Left renal cortex interstitium (tissue), 4 donors: ENCODE data around the gene ENPP5. TPM values are rescaled to one million over a fixed set of nuclear protein-coding genes. Genes with fewer than 3 reads are reported as not detected.

Source experiments
- DNase-seq, 4 donors: peaks; one replicate each; pipeline ENCODE4 v3.0.0-alpha.2; 2013; ENCODE audit warnings: low read depth in 4 of 4, low spot score in 2 of 4, missing footprints in 1 of 4
- polyA plus RNA-seq, 4 donors: library from polyadenylated mRNA; unstranded; fragments of 120-200 nt; gene quantifications; one replicate each; pipeline ENCODE4 v1.2.1, GENCODE V29; 2013; ENCODE audit not compliant: insufficient read length in 4 of 4

ENPP5 gene
- polyA plus RNA-seq, 4 donors = 13.6 to 19.6 (median 16.4) TPM

DNA sequence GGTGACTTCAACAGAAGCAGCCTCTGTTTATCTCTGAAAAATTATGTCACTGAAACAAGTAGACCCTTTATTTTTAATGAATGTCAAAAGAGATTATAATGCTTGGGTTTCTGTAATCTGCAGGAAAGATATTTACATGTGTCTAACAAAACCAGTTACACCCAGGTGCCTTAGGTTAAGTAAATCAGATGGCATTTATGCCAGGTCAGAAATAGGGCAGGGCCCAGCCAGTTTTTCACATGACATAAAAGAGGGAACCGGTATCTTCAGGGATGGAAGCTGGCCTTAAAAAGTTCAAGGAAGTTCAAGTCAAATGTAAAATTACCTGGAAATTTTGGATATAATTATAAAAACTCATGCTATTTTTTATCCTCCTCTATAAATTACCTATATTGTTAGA, 55.1 kb downstream of the ENPP5 start:
- DNase-seq = no peak

DNA sequence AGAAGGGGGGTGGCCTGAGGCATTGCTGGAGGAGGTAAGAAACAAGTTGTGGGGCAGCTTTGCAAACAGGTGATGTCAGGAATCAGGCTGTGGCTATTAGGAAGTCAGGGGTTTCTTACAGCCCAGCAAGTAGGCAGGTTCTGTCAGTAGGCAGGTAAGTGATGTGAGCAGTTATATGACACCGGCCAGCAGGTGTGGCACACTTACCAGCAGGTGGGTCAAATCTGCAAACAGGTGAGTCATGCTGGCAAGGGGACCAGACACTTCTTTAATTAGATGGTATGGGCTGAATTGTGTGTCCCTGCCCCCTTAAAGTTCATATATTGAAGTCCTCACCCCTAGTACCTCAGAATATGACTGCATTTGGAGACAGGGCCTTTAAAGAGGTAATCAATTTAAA, 57.4 kb downstream of the ENPP5 start:
- no peak for DNase-seq

Other genes with a start within 250 kb of the ENPP5 start
- gene CLIC5, start 155.1 kb downstream of the ENPP5 start, polyA plus RNA-seq = 100 to 1,000 TPM; 182 to 199 (median 197) TPM
- gene ENPP4, start 41.0 kb downstream of the ENPP5 start, polyA plus RNA-seq = 10 to 100 TPM; 13.7 to 19.2 (median 15.8) TPM